Measurements from ENCODE around the gene FBXL15. TPM values are rescaled to one million over a fixed set of nuclear protein-coding genes. Genes with fewer than 3 reads are reported as not detected.
A peak's percentile ranks its signal among the peaks of the same experiment; 100 is the strongest.

Gene FBXL15
- total and polyA plus RNA-seq, 9 of the 15 experiments (the other 6 are each of a cell fraction or from before 2014, with no cell fraction given) = 0.08 to 25.9 (median 3.5) TPM

DNA sequence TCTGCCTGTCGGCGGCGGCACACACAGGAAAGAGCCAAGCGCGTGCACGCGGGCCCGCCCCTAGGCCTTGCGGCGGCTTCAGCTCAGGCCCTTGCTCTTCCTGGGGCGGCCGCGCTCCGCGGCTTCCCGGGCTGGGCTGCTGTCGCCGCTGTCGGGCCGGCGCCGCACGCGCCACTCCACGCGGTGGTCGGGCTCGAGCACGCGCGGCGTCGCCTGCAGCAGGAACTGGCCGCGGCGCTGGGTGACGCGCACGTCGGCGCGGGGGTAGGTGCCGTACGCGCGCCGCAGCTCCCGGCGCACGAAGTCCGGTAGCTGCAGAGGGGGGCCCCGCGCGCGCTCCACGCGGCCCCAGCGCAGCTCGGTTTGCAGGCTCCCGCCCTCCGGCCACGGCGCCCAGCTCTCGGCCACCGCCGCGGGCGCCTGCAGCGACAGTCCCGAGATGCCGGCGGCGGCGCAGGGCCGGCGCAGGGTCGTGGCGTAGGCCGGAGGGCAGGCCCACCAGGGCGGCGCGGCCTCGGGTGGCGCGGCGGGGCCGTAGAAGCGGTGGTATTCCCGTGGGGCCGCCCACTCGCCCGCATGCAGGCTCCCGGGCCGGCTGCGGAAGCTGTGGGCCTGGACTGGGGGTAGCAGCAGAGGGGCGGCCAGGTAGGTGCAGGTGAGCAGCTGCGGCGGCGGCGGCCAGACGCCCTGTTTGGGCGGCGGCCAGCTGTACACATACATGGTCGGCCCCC is 29.9 kb downstream of the FBXL15 start (continued):
- TF ChIP-seq ZNF668 (CRISPR knock-in tag; IDR thresholded peaks at IDR 0.05) = no peak
- no peak for TF ChIP-seq KAT7 (CRISPR knock-in tag; IDR thresholded peaks at IDR 0.05; ENCODE audit: borderline replicate concordance)
- no peak for TF ChIP-seq GABPB2 (CRISPR knock-in tag; conservative IDR thresholded peaks at IDR 0.05)
- no peak for TF ChIP-seq ZKSCAN1 (IDR thresholded peaks at IDR 0.05; ENCODE audit: low read depth, low read length)
- no peak for TF ChIP-seq PTTG1 (tag; IDR thresholded peaks at IDR 0.05; ENCODE audit: low read depth)
- TF ChIP-seq NR3C1 (CRISPR knock-in tag; IDR thresholded peaks at IDR 0.05) = no peak
- TF ChIP-seq RBBP5 (IDR thresholded peaks at IDR 0.05; ENCODE audit: borderline replicate concordance, insufficient read depth, low read length, poor library complexity, severe bottlenecking) = peak; percentile 83
- TF ChIP-seq LEF1 (IDR thresholded peaks at IDR 0.05) = no peak
- TF ChIP-seq POLR2H (tag; IDR thresholded peaks at IDR 0.05; ENCODE audit: low read depth) = no peak; the same call in 1 of the 2 replicates
- TF ChIP-seq TFAP4 (CRISPR knock-in tag; IDR thresholded peaks at IDR 0.05; ENCODE audit: borderline replicate concordance) = peak; percentile 35; the same call in 1 of the 2 replicates
- no peak for TF ChIP-seq ZBTB34 (CRISPR knock-in tag; IDR thresholded peaks at IDR 0.05)
- no peak for TF ChIP-seq DIDO1 (tag; IDR thresholded peaks at IDR 0.05; ENCODE audit: low read depth)
- no peak for TF ChIP-seq ILK (tag; IDR thresholded peaks at IDR 0.05; ENCODE audit: borderline replicate concordance, low read depth)
- TF ChIP-seq, protein P1, sequence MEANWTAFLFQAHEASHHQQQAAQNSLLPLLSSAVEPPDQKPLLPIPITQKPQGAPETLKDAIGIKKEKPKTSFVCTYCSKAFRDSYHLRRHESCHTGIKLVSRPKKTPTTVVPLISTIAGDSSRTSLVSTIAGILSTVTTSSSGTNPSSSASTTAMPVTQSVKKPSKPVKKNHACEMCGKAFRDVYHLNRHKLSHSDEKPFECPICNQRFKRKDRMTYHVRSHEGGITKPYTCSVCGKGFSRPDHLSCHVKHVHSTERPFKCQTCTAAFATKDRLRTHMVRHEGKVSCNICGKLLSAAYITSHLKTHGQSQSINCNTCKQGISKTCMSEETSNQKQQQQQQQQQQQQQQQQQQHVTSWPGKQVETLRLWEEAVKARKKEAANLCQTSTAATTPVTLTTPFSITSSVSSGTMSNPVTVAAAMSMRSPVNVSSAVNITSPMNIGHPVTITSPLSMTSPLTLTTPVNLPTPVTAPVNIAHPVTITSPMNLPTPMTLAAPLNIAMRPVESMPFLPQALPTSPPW (CRISPR knock-in tag; IDR thresholded peaks at IDR 0.05) = peak; percentile 79
- peak; percentile 82 to 87; a peak in 3 of 4 replicates for TF ChIP-seq NRF1 (conservative IDR thresholded peaks at IDR 0.05 in 1 of 2, IDR thresholded peaks at IDR 0.05 in 1 of 2)
- TF ChIP-seq ASH1L (IDR thresholded peaks at IDR 0.05; ENCODE audit: borderline replicate concordance, low read depth, partially characterized antibody) = no peak
- TF ChIP-seq GATAD2B (IDR thresholded peaks at IDR 0.05; ENCODE audit: borderline replicate concordance) = peak; percentile 83; the same call in 1 of the 2 replicates
- TF ChIP-seq, protein P2, sequence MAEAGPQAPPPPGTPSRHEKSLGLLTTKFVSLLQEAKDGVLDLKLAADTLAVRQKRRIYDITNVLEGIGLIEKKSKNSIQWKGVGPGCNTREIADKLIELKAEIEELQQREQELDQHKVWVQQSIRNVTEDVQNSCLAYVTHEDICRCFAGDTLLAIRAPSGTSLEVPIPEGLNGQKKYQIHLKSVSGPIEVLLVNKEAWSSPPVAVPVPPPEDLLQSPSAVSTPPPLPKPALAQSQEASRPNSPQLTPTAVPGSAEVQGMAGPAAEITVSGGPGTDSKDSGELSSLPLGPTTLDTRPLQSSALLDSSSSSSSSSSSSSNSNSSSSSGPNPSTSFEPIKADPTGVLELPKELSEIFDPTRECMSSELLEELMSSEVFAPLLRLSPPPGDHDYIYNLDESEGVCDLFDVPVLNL (CRISPR knock-in tag; IDR thresholded peaks at IDR 0.05; ENCODE audit: low read depth) = no peak
- no peak for TF ChIP-seq HINFP (tag; conservative IDR thresholded peaks at IDR 0.05; ENCODE audit: low read depth)
- TF ChIP-seq SNIP1 (IDR thresholded peaks at IDR 0.05; ENCODE audit: low read depth) = no peak
